Stomach (tissue), 9 donors: ENCODE measurements around the gene GNPNAT1. TPM values are rescaled to one million over a fixed set of nuclear protein-coding genes. Genes with fewer than 3 reads are reported as not detected.

Experiments used
- DNase-seq, 2 donors: peaks; one replicate each; pipeline versions ENCODE4 v3.0.0 to v3.0.0-alpha.2; 2013 to 2019
- H3K27ac ChIP-seq, 5 donors: fragments of 200-600 bp in 4 of 5; sonication (generic) in 4 of 5; one replicate each; pipeline ENCODE4 v1.5.1; 2013 to 2019; ENCODE audit warnings: mild to moderate bottlenecking in 1 of 5, moderate library complexity in 1 of 5
- H3K27me3 ChIP-seq, 3 donors: fragments of 200-600 bp; sonication (generic); one replicate each; pipeline ENCODE4 v1.5.1; 2017 to 2019; ENCODE audit warnings: mixed run types in 1 of 3
- H3K36me3 ChIP-seq, 4 donors: fragments of 200-600 bp; sonication (generic); 1 replicate in 3 of 4; 2 replicates in 1 of 4; pipeline ENCODE4 v1.5.1; 2016 to 2019
- H3K4me1 ChIP-seq, 4 donors: fragments of 200-600 bp; sonication (generic); one replicate each; pipeline ENCODE4 v1.5.1; 2016 to 2019
- H3K4me3 ChIP-seq, 4 donors: fragments of 200-600 bp; sonication (generic) in 3 of 4; one replicate each; pipeline ENCODE4 v1.5.1; 2016 to 2019; ENCODE audit warnings: mild to moderate bottlenecking in 1 of 4
- H3K9me3 ChIP-seq, 4 donors: fragments of 200-600 bp; sonication (generic); one replicate each; pipeline ENCODE4 v1.5.1; 2016 to 2019
- CTCF ChIP-seq, 7 experiments: fragments of 450-650 bp in 4 of 7; fragments of 200-600 bp in 3 of 7; sonication (generic) in 3 of 7; IDR thresholded peaks; one replicate each; pipeline ENCODE4 v1.5.1; 2016 to 2019; ENCODE audit warnings: antibody characterized with exemption in 7 of 7, control low read depth in 2 of 7, mild to moderate bottlenecking in 1 of 7
- EP300 ChIP-seq: sonication (generic); formaldehyde crosslinking; IDR thresholded peaks from one replicate; pipeline ENCODE4 v1.6.1; 2017; ENCODE audit warnings: antibody characterized with exemption
- POLR2A ChIP-seq, 4 donors: fragments of 450-650 bp; IDR thresholded peaks; one replicate each; pipeline ENCODE4 v1.6.1; 2016; ENCODE audit warnings: antibody characterized with exemption in 4 of 4, control low read depth in 2 of 4, mild to moderate bottlenecking in 1 of 4, moderate library complexity in 1 of 4
- POLR2AphosphoS5 ChIP-seq, 3 donors: sonication (generic); formaldehyde crosslinking; IDR thresholded peaks; one replicate each; pipeline ENCODE4 v1.6.1; 2016; ENCODE audit warnings: antibody characterized with exemption in 3 of 3
- WGBS, 5 donors: extraction: QIAGEN DNeasy Blood & Tissue Kit in 3 of 5; methylation state at CpG; one replicate each; pipeline versions ENCODE4 v1.1.5 to v1.1.7; 2013 to 2018; 5-methylcytosine and 5-hydroxymethylcytosine counted together
- intact Hi-C: fragments of 100-400 bp; cut with DNase I; formaldehyde crosslinking; loops from one replicate; pipeline ENCODE4 v1.15.1; 2023; ENCODE audit warnings: low total_unique reads
- polyA plus RNA-seq, 3 donors: library from polyadenylated mRNA; stranded (reverse); fragments of 200-250 nt; gene quantifications; one replicate each; pipeline ENCODE4 v1.2.3, GENCODE V29; 2013
- total RNA-seq, 5 donors: library from RNA; depleted of rRNA; stranded (reverse); fragments of >200 nt; gene quantifications; one replicate each; pipeline versions ENCODE4 v1.1.0 to v1.2.3, GENCODE V29; 2014 to 2016
- donor health status: healthy with polysubstance abuse.
- donor health status: Bipolar disorder and iron deficiency.
- donor health status: healthy.

GNPNAT1 gene
- total and polyA plus RNA-seq, 8 donors = 7.6 to 76.8 (median 25.0) TPM

DNA sequence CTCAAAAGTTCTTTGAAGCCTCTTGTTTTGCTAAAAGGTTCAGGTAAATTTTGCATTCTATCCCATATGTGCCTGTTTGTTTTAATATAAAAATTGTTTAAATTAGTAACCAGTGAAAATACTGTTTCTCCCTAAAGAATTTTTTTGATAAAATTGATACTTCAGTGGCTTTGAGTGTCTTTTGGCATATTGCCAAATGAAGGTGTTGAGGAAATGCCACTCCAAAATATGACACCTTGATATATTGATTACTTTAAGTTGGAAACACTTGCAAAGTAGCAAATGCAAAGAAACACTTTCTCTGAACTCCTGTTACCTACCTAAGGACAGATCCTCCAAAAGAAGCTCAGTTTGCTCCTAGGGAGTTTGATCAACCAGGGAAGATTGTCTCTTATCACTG is 53.0 kb downstream of the GNPNAT1 start:
- TF ChIP-seq POLR2AphosphoS5 (IDR thresholded peaks at IDR 0.05) (no peak), POLR2A (IDR thresholded peaks at IDR 0.05) (no peak), CTCF (IDR thresholded peaks at IDR 0.05) (no peak), EP300 (no peak)
- no peak for DNase-seq
- Histone ChIP-seq H3K27ac (no peak overlapping the region), H3K9me3 (no peaks in the 10 kb centered on the region), H3K36me3 (peaks cover 0 to 14% (median 11%) of the 10 kb centered on the region in 4 donors), H3K4me3 (no peak overlapping the region), H3K4me1 (peaks cover 5 to 48% (median 19%) of the 10 kb centered on the region in 4 donors), H3K27me3 (no peaks in the 10 kb centered on the region)
- intact Hi-C loops = no loop called here

GRCh38 chr14:52735921-52736489 is 55.4 kb downstream of the GNPNAT1 start:
- 8 to 48% (median 42%) methylated on average over 1 of the region's 1 CpG for WGBS, 5 donors
- intact Hi-C loops = no loop called here
- peaks cover 0 to 22% (median 14%) of the 10 kb centered on the region in 4 donors for H3K36me3 ChIP-seq
- TF ChIP-seq POLR2A (IDR thresholded peaks at IDR 0.05) = no peak
- TF ChIP-seq POLR2AphosphoS5 (IDR thresholded peaks at IDR 0.05) = no peak
- no peak for TF ChIP-seq CTCF (IDR thresholded peaks at IDR 0.05)
- TF ChIP-seq EP300 = no peak
- H3K27ac ChIP-seq = peak overlapping the region in 2 of 5 donors; percentile 46 to 52
- no peaks in the 10 kb centered on the region for H3K9me3 ChIP-seq
- H3K27me3 ChIP-seq = no peaks in the 10 kb centered on the region
- H3K4me1 ChIP-seq = peaks cover 6 to 50% (median 31%) of the 10 kb centered on the region in 4 donors
- no peak overlapping the region for H3K4me3 ChIP-seq
- peak in 1 of 2 donors; percentile 45 for DNase-seq

DNA sequence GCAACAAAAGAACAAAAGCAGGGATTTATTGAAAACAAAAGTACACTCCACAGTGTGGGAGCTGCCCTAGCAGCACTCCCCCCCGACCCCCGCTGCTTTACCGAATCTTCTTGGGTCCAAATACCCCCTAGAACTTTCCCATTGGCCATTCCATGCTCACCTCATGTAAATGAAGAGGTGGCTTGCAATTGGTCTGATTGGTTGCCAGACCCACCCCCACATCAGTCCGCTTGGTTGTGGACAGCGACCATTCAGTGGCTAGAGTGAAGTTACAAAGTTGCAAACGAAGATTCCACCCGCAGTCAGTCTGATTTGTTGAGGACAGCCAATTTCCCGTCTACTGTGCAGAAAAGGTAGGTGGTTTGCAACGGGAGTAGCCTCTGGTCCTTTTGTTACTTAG is 57.6 kb downstream of the GNPNAT1 start:
- intact Hi-C loops = no loop called here
- H3K4me1 ChIP-seq = peaks cover 7 to 59% (median 34%) of the 10 kb centered on the region in 4 donors
- no peak overlapping the region for H3K27ac ChIP-seq
- no peaks in the 10 kb centered on the region for H3K9me3 ChIP-seq
- no peaks in the 10 kb centered on the region for H3K27me3 ChIP-seq
- peaks cover 0 to 18% (median 10%) of the 10 kb centered on the region in 4 donors for H3K36me3 ChIP-seq
- 95 to 97% (median 96%) methylated on average over 9 of the region's 9 CpGs for WGBS, 5 donors
- no peak overlapping the region for H3K4me3 ChIP-seq
- DNase-seq = no peak
- TF ChIP-seq POLR2AphosphoS5 (IDR thresholded peaks at IDR 0.05) = no peak
- no peak for TF ChIP-seq CTCF (IDR thresholded peaks at IDR 0.05)
- no peak for TF ChIP-seq POLR2A (IDR thresholded peaks at IDR 0.05)
- no peak for TF ChIP-seq EP300

DNA sequence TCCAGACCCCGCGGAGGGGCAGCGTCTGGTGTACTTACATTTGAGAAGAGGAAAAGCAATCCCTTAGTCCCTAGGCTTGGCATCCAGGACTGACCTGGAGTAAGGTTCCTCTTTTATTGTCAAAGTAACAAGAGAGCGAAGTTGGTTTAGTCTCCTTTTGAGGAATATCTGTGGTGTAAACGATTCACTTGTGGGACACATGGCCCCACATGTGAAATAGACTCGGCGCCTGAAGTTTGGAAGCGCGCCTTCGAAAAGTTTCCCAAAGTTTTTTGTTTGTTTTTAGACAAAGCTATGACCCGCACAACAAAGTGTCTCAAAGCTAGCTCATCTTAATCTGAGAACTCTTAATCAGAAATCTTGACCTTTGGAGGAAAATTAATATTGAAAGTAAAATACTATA is 60.7 kb downstream of the GNPNAT1 start:
- WGBS, 5 donors = 0 to 2% (median 1%) methylated on average over 11 of the region's 11 CpGs
- intact Hi-C loops = no loop called here
- H3K27ac ChIP-seq = peak overlapping the region; percentile 90 to 97 (median 93)
- no peak for DNase-seq
- H3K4me1 ChIP-seq = peaks cover 7 to 42% (median 25%) of the 10 kb centered on the region in 4 donors
- TF ChIP-seq POLR2AphosphoS5 (IDR thresholded peaks at IDR 0.05) (no peak), CTCF (IDR thresholded peaks at IDR 0.05) (no peak), EP300 (no peak), POLR2A (IDR thresholded peaks at IDR 0.05) (no peak)
- no peaks in the 10 kb centered on the region for H3K9me3 ChIP-seq
- peak overlapping the region; percentile 83 to 99 (median 93) for H3K4me3 ChIP-seq
- no peaks in the 10 kb centered on the region for H3K27me3 ChIP-seq
- peaks cover 20 to 49% (median 38%) of the 10 kb centered on the region in 4 donors for H3K36me3 ChIP-seq
